A673 (cell line): ENCODE measurements around the gene TEX44. TPM values are rescaled to one million over a fixed set of nuclear protein-coding genes. Genes with fewer than 3 reads are reported as not detected.

Experiments used
- BruUV-seq: library from RNA; stranded (reverse); fragments of 400-500 nt; replicated peaks from 2 replicates; lab custom pipeline; 2021; lab: Mats Ljungman, UMichigan
- CTCF ChIA-PET: fragments of 300-600 bp; sonication (Branson Sonifier 250); formaldehyde crosslinking; loops from one replicate; lab custom pipeline; 2022; ENCODE audit warnings: antibody characterized with exemption; lab: Charles Lee
- POLR2A ChIA-PET: fragments of 300-600 bp; sonication (Branson Sonifier 250); formaldehyde crosslinking; loops from one replicate; lab custom pipeline; 2022; ENCODE audit warnings: antibody characterized with exemption; ENCODE audit not compliant: low non-redundant PET; lab: Charles Lee
- DNase-seq: peaks from one replicate; pipeline ENCODE4 v3.0.0-alpha.2; 2015; ENCODE audit warnings: low spot score
- H3K27ac ChIP-seq: fragments of 200-600 bp; sonication (generic); 2 replicates; pipeline ENCODE4 v1.5.1; 2016; ENCODE audit warnings: mixed run types, low read depth, mild to moderate bottlenecking, mixed read lengths, antibody characterized with exemption, low read length; ENCODE audit not compliant: poor library complexity, severe bottlenecking
- H3K27me3 ChIP-seq: fragments of 200-600 bp; sonication (generic); replicated peaks from 2 replicates; pipeline ENCODE4 v1.6.1; 2017; ENCODE audit warnings: mixed run types, low read depth, mild to moderate bottlenecking, mixed read lengths, antibody characterized with exemption, low read length; ENCODE audit not compliant: insufficient read depth, poor library complexity
- H3K36me3 ChIP-seq: fragments of 200-600 bp; sonication (generic); 2 replicates; pipeline ENCODE4 v1.6.1; 2016; ENCODE audit warnings: mixed run types, mild to moderate bottlenecking, mixed read lengths, antibody characterized with exemption, low read length; ENCODE audit not compliant: insufficient read depth, poor library complexity, severe bottlenecking
- H3K4me1 ChIP-seq: fragments of 200-600 bp; sonication (generic); 2 replicates; pipeline ENCODE4 v1.6.1; 2017; ENCODE audit warnings: mixed run types, mild to moderate bottlenecking, mixed read lengths, antibody characterized with exemption, low read length; ENCODE audit not compliant: insufficient read depth, poor library complexity, severe bottlenecking
- H3K4me3 ChIP-seq: fragments of 200-600 bp; sonication (generic); 2 replicates; pipeline ENCODE4 v1.5.1; 2016; ENCODE audit warnings: low read depth, mixed run types, mild to moderate bottlenecking, mixed read lengths, low read length; ENCODE audit not compliant: poor library complexity, severe bottlenecking
- H3K9me3 ChIP-seq: fragments of 200-600 bp; sonication (generic); 2 replicates; pipeline ENCODE4 v1.6.1; 2016; ENCODE audit warnings: mixed run types, low read depth, mild to moderate bottlenecking, mixed read lengths, antibody characterized with exemption, low read length; ENCODE audit not compliant: poor library complexity, severe bottlenecking
- EZH2 ChIP-seq: fragments of 200-600 bp; sonication (generic); IDR thresholded peaks from 2 replicates; pipeline ENCODE4 v1.6.1; 2017; ENCODE audit warnings: borderline replicate concordance, low read depth, mild to moderate bottlenecking, mixed read lengths, antibody characterized with exemption, low read length; ENCODE audit not compliant: poor library complexity, severe bottlenecking
- intact Hi-C: fragments of 100-400 bp; cut with micrococcal nuclease; formaldehyde crosslinking; loops from one replicate; pipeline ENCODE4 v1.10.0; 2022; ENCODE audit not compliant: unreplicated experiment
- total RNA-seq: library from RNA; stranded (reverse); gene quantifications from 2 replicates; pipeline ENCODE4 v1.2.3, GENCODE V29; 2021
- TF ChIP-seq, protein P1 (sequence below): fragments of 300-800, 200-600 bp; sonication (generic); conservative IDR thresholded peaks from 2 replicates; pipeline ENCODE4 v1.5.1; 2017; ENCODE audit warnings: low read depth, mild to moderate bottlenecking, antibody characterized with exemption, low read length, moderate library complexity, mixed read lengths

The TEX44 gene
- total RNA-seq, 1 experiment from 2014 or later: not detected

DNA sequence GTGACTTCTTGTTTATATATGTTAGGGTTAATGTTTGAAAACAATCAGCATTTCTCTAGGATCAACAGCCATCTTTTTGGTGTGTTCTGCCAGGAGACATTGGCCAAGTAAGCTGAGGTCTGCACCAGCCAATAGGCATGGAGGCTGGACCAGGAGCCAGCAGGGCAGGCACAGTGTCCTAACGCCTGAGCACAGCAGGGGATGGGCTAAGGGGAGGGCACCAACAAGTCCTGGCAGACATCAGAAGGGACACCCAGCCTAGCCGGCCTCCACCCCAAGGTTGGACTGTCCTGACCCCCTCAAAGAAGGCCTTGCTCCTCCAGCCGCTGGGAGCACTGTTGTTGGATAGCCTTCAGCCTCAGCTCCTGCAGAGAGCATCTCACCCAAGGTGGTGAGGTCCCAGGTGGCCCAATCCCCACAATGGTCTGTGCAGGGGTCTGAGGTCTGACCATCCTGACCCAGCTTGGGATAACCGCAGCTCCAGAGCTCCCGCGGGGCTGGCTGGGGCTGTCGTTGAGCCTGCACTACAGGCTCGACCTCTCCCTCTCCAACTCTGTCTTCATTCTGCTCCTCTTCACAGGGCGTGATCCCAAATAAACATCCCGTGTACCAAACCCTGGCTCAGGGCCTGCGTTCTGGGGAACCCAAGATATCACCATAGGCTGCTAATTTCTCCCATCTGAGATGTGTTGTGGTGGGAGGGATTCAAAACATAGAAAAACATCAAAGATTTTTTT, 8.1 kb downstream of the TEX44 start:
- H3K27me3 ChIP-seq: no peaks in the 10 kb centered on the region
- H3K4me3 ChIP-seq: no peak overlapping the region
- H3K9me3 ChIP-seq: no peaks in the 10 kb centered on the region
- POLR2A ChIA-PET: no interaction called here
- BruUV-seq: no TSS peak
- H3K4me1 ChIP-seq: peaks cover 12% of the 10 kb centered on the region
- CTCF ChIA-PET: interaction anchor here (1.0 to 1.4 kb wide), 7 partner anchors 11 to 118 kb away, joined by 3 to 19 read pairs (median 9); no protein-coding TSS in a partner anchor
- intact Hi-C loops: loop anchor here (1.0 to 2.0 kb wide), 2 partner anchors 37 to 86 kb away; no protein-coding TSS in a partner anchor
- no peak overlapping the region for H3K27ac ChIP-seq
- TF ChIP-seq EZH2: no peak
- TF ChIP-seq, protein P1, sequence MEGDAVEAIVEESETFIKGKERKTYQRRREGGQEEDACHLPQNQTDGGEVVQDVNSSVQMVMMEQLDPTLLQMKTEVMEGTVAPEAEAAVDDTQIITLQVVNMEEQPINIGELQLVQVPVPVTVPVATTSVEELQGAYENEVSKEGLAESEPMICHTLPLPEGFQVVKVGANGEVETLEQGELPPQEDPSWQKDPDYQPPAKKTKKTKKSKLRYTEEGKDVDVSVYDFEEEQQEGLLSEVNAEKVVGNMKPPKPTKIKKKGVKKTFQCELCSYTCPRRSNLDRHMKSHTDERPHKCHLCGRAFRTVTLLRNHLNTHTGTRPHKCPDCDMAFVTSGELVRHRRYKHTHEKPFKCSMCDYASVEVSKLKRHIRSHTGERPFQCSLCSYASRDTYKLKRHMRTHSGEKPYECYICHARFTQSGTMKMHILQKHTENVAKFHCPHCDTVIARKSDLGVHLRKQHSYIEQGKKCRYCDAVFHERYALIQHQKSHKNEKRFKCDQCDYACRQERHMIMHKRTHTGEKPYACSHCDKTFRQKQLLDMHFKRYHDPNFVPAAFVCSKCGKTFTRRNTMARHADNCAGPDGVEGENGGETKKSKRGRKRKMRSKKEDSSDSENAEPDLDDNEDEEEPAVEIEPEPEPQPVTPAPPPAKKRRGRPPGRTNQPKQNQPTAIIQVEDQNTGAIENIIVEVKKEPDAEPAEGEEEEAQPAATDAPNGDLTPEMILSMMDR: no peak
- no peak for DNase-seq
- H3K36me3 ChIP-seq: no peaks in the 10 kb centered on the region

DNA sequence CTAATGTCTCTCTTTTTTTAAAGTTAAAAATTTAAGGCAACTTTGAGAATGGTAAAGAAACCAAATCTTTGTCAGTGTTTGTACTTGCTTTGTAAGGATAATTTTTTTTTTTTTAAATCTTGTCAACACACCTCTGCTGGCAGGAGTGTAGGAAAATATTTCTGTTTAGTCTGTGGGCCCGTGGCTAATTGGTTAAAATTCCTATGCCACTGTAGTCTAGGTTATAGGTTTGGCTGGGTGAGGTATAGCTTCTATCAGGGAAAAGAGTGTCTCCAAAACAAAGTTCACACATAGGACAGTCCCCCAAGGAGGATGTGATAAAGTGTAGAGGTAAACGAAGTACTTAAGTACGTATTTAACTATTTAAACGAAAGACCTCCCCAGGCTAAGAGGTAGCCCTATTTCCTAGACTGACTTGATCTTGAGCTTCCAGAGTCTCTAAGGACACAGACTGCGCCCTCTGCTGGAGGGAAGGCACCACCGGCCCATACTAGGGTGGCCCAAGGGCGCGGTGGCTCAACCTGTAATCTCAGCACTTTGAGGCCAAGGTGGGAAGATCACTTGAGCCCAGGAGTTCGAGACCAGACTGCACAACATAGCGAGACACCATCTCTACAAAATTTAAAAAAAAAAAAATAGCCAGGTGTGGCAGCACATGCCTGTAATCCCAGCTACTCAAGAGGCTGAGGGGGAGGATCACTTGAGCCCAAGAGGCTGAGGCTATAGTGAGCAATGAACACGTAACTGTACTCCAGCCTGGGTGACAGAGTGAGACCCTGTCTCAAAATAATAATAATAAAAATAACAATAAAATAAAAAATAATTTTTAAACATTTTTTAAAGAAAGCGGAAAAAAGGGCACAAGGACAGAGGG, 8.9 kb downstream of the TEX44 start:
- intact Hi-C loops: loop anchor here (1.0 to 2.0 kb wide), 2 partner anchors 38 to 87 kb away; no protein-coding TSS in a partner anchor
- no peaks in the 10 kb centered on the region for H3K27me3 ChIP-seq
- no peak overlapping the region for H3K4me3 ChIP-seq
- no TSS peak for BruUV-seq
- peak; percentile 81 for DNase-seq
- H3K4me1 ChIP-seq: peaks cover 12% of the 10 kb centered on the region
- no peaks in the 10 kb centered on the region for H3K36me3 ChIP-seq
- ChIA-PET CTCF (interaction anchor here (1.0 to 1.4 kb wide), 7 partner anchors 11 to 119 kb away, joined by 3 to 19 read pairs (median 9); no protein-coding TSS in a partner anchor), POLR2A (no interaction called here)
- H3K9me3 ChIP-seq: no peaks in the 10 kb centered on the region
- TF ChIP-seq, protein P1: peak; percentile 86
- TF ChIP-seq EZH2: no peak
- H3K27ac ChIP-seq: no peak overlapping the region

DNA sequence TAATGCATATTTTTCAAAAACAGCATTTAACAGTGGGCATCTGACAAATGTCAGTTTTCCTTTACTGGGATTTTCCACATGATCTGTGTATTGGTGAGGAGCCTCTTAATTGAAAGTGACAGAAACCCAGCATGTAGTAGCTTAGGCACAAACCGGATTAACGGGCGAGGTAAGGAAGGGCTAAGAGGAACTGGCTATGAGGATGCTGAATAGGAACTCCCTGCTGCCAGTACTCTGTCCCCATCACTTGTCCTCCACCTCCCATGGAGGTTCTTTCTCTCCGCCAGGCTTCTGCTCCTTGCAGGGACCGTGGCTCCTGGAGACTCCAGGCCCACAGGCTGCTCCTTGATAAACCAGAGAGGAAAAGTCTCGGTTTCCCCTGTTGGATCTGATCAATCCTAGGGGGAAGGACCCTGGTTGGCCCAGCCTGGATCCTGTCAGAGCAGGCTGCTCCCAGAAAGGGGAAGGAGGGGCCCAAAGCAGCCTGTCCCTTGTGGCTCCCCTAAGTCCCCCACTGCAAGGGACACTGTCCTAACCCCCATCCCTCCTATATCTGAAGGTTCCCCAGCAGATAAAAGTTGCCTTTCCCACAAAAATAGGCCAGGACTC, 10.3 kb downstream of the TEX44 start:
- ChIA-PET POLR2A (interaction anchor here (0.5 kb wide), 1 partner anchor 748 kb away, joined by 8 read pairs; no protein-coding TSS in a partner anchor), CTCF (interaction anchor here (0.6 to 0.8 kb wide), 2 partner anchors 39 to 183 kb away, joined by 3 to 16 read pairs; no protein-coding TSS in a partner anchor)
- TF ChIP-seq EZH2: no peak
- TF ChIP-seq, protein P1: no peak
- H3K27me3 ChIP-seq: no peaks in the 10 kb centered on the region
- H3K36me3 ChIP-seq: no peaks in the 10 kb centered on the region
- no peak overlapping the region for H3K4me3 ChIP-seq
- DNase-seq: no peak
- peaks cover 12% of the 10 kb centered on the region for H3K4me1 ChIP-seq
- BruUV-seq: no TSS peak
- no peak overlapping the region for H3K27ac ChIP-seq
- intact Hi-C loops: no loop called here
- no peaks in the 10 kb centered on the region for H3K9me3 ChIP-seq
